ENCODE data around the gene KRT14. TPM values are rescaled to one million over a fixed set of nuclear protein-coding genes. Genes with fewer than 3 reads are reported as not detected.
A peak's percentile ranks its signal among the peaks of the same experiment; 100 is the strongest.
"Not testable (repeated sequence)": the region's sequence is repeated elsewhere in the genome, so short reads cannot be mapped to it uniquely, and the experiment has no call there.

KRT14 gene
- total RNA-seq, 3 donors from 2014 or later, result 0.80 to 692 (median 388) TPM

- no peaks in the 10 kb centered on the region for H3K4me1 ChIP-seq
- no peak overlapping the region for H3K4me3 ChIP-seq
- H3K27ac ChIP-seq, result no peak overlapping the region
- intact Hi-C loops (cut with DNase I; ENCODE audit: low total_unique reads), result loop anchor here (1.0 kb wide), 1 partner anchor 20 kb away; no protein-coding TSS in a partner anchor
- no peaks in the 10 kb centered on the region for H3K9me3 ChIP-seq
- TF ChIP-seq POLR2AphosphoS5 (IDR thresholded peaks at IDR 0.05) (no peak), POLR2A (IDR thresholded peaks at IDR 0.05) (no peak), CTCF (IDR thresholded peaks at IDR 0.05) (no peak)
- DNase-seq (ENCODE audit: low spot score in 2 of 2), result peak in 1 of 2 donors; percentile 35
- no peaks in the 10 kb centered on the region for H3K27me3 ChIP-seq
- no peaks in the 10 kb centered on the region for H3K36me3 ChIP-seq
Observed at GRCh38 chr17:41627316-41628072, 40.8 kb upstream of the KRT14 start.

- not testable (repeated sequence) for H3K27me3 ChIP-seq; H3K4me1 ChIP-seq; H3K36me3 ChIP-seq; H3K4me3 ChIP-seq; H3K27ac ChIP-seq; H3K9me3 ChIP-seq; DNase-seq (ENCODE audit: low spot score in 2 of 2)
- intact Hi-C loops (cut with DNase I; ENCODE audit: low total_unique reads), result loop anchor here (1.0 kb wide), 1 partner anchor 20 kb away; no protein-coding TSS in a partner anchor
Observed at GRCh38 chr17:41626914-41627295, 40.2 kb upstream of the KRT14 start.

- intact Hi-C loops (cut with DNase I; ENCODE audit: low total_unique reads); H3K4me1 ChIP-seq; H3K27me3 ChIP-seq; H3K36me3 ChIP-seq; H3K9me3 ChIP-seq: not testable (repeated sequence)
- Histone ChIP-seq H3K27ac (peak overlapping the region; percentile 87 to 90), H3K4me3 (peak overlapping the region in 1 of 3 donors; percentile 39)
- peak in 1 of 2 donors; percentile 43 for DNase-seq (ENCODE audit: low spot score in 2 of 2)
Observed at GRCh38 chr17:41626028-41626913, 39.6 kb upstream of the KRT14 start.

- Histone ChIP-seq H3K36me3 (no peaks in the 10 kb centered on the region), H3K27me3 (no peaks in the 10 kb centered on the region), H3K4me3 (peak overlapping the region in 1 of 3 donors; percentile 39), H3K27ac (peak overlapping the region; percentile 87 to 90), H3K4me1 (no peaks in the 10 kb centered on the region), H3K9me3 (no peaks in the 10 kb centered on the region)
- peak; percentile 63 to 94 for DNase-seq (ENCODE audit: low spot score in 2 of 2)
- no peak for TF ChIP-seq CTCF (IDR thresholded peaks at IDR 0.05)
- no peak for TF ChIP-seq POLR2AphosphoS5 (IDR thresholded peaks at IDR 0.05)
- no peak for TF ChIP-seq POLR2A (IDR thresholded peaks at IDR 0.05)
- intact Hi-C loops (cut with DNase I; ENCODE audit: low total_unique reads), result no loop called here
Observed at GRCh38 chr17:41625602-41626001, 38.9 kb upstream of the KRT14 start.

- peak; percentile 71 to 97 for DNase-seq (ENCODE audit: low spot score in 2 of 2)
- intact Hi-C loops (cut with DNase I; ENCODE audit: low total_unique reads), result no loop called here
- Histone ChIP-seq H3K27me3 (no peaks in the 10 kb centered on the region), H3K4me3 (peak within 1 kb of the TSS in 2 of 3 donors; percentile 55 to 63), H3K4me1 (no peaks in the 10 kb centered on the region), H3K36me3 (no peaks in the 10 kb centered on the region), H3K9me3 (no peaks in the 10 kb centered on the region), H3K27ac (peak within 1 kb of the TSS; percentile 87 to 90)
- TF ChIP-seq CTCF (IDR thresholded peaks at IDR 0.05) (no peak), POLR2AphosphoS5 (IDR thresholded peaks at IDR 0.05) (peak; percentile 34 to 77 (median 73))
Observed at GRCh38 chr17:41624208-41625101, 37.8 kb upstream of the KRT14 start, which contains the start of gene KRT17. KRT17 (minus strand) TSS chr17:41624575; CDS start chr17:41624509, 66 bp downstream.

GRCh38 chr17:41623184-41623861, 36.6 kb upstream of the KRT14 start:
- H3K36me3 ChIP-seq; H3K4me1 ChIP-seq; H3K27me3 ChIP-seq; H3K9me3 ChIP-seq; intact Hi-C loops (cut with DNase I; ENCODE audit: low total_unique reads): not testable (repeated sequence)
- Histone ChIP-seq H3K4me3 (peak overlapping the region in 2 of 3 donors; percentile 55 to 63), H3K27ac (peak overlapping the region; percentile 84 to 90)
- DNase-seq (ENCODE audit: low spot score in 2 of 2), result peak; percentile 41 to 49

- Histone ChIP-seq H3K4me3 (peak overlapping the region in 2 of 3 donors; percentile 55 to 63), H3K27ac (peak overlapping the region; percentile 84 to 90)
- H3K27me3 ChIP-seq; intact Hi-C loops (cut with DNase I; ENCODE audit: low total_unique reads); H3K4me1 ChIP-seq; H3K36me3 ChIP-seq; H3K9me3 ChIP-seq: not testable (repeated sequence)
- peak; percentile 24 to 46 for DNase-seq (ENCODE audit: low spot score in 2 of 2)
Observed at GRCh38 chr17:41622340-41623183, 35.9 kb upstream of the KRT14 start.
